DMS53 treated with DMSO at 0.1 percent for 48 hours (cell line): ENCODE data around the gene PTGFR.

Experiments
- DNase-seq: peaks from one replicate; lab custom pipeline; 2025; ENCODE audit not compliant: unreplicated experiment; lab: John Stamatoyannopoulos, UW

Gene PTGFR, protein sequence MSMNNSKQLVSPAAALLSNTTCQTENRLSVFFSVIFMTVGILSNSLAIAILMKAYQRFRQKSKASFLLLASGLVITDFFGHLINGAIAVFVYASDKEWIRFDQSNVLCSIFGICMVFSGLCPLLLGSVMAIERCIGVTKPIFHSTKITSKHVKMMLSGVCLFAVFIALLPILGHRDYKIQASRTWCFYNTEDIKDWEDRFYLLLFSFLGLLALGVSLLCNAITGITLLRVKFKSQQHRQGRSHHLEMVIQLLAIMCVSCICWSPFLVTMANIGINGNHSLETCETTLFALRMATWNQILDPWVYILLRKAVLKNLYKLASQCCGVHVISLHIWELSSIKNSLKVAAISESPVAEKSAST

DNA sequence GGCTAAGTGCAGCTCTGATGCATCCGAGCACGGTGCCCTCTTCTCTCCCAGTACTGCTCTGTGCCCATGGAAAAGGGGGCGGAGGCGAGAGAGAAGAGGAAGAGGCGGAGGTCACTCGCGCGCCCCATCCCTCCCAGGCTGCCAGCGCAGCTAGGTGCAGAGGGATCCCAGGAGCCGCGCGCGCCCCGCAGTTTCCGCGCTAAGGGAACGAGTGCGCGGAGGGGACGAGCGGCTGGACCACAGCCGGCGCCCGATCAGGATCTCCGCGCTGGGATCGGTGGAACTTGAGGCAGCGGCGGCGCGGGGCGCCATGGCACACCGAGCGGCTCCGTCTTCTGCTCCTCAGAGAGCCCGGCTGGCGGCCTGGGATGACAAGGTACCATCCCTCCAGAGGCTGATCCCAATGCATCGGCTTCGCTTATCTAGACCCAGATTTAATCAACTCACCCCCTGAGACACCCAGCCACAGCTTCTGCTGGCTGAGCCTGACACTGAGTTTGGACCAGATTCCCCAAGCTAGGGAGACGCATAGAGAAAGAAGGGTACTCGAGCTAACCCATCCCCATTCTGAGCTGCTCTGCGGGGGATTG is at the start of gene PTGFR:
TSS of gene PTGFR (plus strand) at position 114 of the 590 bp plus-strand sequence. CDS start 1,770 bp downstream, outside the sequence.
- peak; percentile 29 for DNase-seq

DNA sequence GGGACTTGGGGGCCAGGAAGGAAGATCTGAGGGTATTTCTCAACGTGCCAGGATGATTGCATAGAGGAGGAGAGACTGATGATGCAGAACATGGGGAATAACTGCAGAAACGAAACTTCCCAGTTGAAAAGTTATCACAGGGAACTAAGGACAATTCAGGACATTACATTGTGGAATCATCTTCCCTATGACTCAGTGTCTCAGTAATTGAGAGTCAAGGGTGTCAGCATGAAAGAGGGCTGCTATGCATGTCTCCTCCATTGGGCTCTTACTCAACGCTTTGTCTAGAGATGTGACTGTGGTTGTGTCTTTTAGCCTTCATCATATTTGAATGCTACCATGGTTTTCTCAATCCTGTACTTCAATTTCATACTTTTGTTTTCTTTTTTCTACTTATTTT is 48.9 kb upstream of the PTGFR start:
- no peak for DNase-seq

DNA sequence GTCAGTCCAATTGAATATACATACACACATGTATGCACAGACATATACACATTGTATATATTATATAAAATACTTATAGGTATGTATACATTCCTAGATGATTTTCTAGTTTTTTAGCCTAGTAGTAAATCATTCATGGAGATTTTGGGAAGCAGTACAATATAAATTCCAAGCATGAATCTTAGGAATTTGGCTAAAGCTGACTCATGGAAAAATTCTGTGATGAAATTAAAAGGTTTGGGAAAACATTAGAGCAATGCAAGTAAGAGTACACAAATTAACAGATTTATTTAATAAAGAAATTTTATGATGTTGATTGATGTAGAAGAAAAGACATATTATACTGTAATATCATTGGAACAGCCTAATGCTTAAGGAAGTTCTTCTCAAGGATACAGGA is 43.7 kb upstream of the PTGFR start:
- DNase-seq: no peak

DNA sequence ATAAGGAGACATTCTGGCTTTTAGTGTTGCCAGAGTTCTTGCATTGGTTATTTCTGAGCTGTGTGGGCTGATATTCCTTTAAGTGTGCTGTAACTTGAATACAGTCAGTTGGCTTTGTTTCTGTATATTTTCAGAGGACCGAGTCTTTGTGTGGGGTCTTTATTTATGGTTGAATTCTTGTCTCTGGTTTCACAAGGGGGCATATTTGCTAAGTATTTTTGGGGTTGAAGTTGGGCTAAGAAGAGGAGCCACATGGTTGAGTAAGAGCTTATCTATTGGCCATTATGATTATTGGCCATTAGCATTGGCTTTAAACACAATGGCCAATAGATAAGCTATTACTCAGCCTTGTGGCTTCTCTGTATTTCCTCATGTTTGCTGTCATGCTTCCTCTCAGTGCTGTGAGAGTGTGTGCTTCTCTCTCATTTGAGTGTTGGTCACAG is 26.3 kb upstream of the PTGFR start:
- DNase-seq: no peak

DNA sequence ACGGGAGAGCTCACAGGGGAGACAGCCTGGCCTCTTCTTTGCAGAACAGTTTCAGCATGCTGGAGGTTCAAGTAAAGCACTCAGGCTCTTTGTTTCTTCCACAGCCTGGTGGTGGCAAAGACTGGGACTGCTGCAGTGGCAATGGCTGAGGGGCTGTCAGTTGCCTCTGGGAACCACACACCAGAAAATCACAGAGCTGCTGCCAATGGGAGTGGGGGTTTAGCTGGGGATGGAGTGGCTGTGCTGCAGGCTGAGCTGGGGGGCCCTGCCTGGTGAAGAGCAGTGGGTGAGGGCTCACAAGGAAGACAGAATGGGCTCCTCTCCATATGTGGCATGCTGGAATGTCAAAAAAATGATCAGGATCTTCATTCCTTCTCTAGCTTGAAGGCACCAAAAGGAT is 25.6 kb upstream of the PTGFR start:
- DNase-seq: no peak

DNA sequence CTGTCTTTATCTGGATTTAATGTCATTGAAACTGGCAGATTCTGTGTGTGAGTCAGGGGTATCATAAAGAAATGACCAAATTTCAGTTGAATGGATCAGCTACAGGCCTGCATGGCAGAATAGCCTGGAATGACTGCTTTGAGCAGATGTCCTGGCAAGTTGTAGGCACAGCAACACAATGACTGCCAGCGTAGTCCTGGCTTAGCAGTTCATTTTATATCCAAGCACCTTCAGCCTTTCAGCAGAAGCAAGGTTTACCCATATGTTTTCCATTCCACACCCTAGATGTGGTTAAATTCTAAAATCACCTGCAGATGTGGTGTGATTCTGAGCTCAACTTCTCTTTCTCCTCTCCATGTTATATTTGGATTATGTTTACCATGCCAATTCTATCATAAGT is 22.3 kb upstream of the PTGFR start:
- DNase-seq: no peak

DNA sequence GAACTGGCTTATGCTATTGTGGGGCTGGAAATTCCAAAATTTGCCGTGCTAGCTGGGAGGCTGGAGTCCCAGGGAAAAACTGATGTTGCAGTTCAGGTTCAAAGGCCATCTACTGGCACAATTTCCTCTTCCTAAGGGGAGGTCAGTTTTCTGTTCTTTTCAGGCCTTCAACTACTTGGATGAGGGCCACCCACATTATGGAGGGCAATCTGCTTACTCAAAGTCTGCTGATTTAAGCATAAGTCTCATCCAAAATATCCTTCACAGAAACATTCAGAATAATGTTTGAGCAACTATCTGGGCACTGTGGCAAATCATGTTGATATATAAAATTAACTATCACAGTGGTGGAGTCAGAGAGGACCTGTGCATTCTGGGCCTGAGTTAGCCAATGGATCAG is 21.2 kb upstream of the PTGFR start:
- DNase-seq: no peak

DNA sequence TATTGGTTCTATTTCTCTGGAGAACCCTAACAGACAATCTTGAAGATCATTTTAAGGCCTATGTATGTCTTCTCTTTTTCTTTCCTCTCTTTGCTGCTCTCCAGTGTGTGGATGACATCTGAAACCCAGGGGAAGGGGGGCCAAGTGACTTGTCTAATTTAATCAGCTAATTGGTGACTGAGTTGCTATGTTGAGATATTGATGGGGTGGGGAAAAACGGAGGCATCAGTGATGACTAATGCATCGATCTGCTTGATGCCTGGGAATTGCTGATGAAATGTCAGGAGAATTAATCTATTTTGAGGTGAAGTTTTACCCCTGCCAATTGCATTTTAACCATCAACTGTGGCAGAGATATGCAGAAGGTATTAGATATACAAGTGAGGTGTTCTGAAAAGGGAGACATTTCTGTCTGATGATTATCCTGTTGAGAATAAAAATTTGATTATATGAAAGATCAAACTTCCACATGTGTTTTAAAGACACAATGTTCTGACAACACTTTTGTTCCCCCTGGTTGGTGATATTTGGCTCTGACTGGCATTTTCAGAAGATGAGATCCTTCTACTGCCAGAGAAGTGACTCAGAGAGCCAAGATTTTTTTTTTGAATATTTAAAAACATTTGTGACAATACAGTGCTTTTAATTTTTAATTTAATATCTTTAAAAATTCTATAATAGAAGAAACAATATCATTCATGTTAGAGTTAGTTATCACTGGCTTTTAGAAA is 18.7 kb upstream of the PTGFR start:
- no peak for DNase-seq

DNA sequence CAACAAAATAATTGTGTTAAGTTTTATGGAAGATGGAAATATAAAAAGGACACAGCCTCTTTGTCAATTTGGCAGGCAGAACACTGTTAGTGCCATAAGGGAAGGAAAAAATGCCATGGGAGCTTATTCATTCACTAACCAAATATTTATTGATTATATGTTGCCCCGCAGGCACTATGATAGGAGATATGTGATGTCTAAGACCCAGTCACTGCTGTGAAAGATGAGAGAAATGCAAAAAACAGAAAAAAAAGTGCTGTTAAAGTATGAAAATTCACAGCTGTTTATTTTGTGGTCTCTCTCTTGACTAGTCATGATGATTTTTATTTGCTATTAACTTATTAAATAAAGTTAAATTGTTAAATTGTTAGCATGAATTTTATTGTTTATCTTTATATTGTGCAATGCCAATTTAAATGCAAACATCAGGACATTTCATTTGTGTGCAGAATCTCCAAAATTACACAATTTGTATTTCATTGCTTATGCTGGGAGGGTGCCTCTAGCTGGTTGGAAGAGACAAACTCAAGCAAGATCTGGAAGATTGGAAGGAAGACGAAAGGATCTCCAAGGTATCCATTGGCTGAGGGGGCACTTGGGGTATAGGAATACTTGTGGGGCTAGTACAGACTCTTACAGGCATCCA is 17.8 kb upstream of the PTGFR start:
- no peak for DNase-seq

DNA sequence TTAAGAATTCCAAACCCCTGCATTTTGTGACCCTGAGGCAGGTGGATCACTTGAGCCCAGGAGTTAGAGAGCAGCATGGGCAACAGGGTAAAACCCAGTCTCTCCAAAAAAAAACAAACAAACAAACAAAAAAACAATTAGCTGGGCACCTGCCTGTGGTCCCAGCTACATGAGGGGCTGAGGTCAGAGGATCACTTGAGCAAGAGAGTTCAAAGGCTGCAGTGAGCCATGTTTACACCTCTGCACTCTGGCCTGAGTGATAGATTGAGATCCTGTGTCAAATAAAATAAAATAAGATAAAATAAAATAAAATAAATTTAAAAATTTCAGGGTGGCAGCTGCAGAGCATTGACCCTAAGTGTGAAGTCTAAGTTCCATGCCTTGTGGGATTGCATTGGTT is 16.7 kb upstream of the PTGFR start:
- DNase-seq: no peak

DNA sequence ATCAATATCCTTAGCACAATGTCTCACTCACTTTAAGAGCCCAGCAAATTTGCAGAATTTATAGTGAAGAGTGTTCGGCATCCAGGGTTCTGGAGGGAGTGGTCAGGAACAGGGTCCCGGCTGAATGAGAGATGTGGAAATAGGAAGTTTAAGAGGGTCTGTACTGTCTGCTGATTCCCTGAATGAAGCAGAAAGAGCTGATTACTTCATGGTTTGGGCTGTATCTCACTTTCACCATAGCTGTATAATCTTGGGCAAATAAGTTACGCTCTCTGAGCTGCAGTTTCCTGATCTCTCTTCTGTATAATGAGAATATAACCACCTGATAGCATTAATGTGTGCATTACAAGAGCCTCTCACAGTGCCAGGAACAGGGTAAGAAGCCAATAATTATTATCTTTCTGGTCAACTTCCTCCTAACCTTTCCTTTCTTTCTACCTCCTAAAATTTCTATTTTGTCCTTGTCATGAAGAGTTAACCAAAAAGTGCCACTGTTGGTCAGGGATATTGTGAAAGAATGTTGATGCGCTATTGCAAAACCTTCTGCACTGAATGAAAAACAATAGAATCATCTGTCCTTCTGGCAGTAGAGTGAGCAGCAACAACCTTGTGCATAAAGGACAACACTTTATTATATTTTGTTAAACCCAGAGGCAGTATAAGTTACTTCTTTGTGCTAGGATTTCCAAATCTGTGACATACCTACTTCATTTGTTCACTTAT is 14.7 kb upstream of the PTGFR start:
- DNase-seq: no peak

DNA sequence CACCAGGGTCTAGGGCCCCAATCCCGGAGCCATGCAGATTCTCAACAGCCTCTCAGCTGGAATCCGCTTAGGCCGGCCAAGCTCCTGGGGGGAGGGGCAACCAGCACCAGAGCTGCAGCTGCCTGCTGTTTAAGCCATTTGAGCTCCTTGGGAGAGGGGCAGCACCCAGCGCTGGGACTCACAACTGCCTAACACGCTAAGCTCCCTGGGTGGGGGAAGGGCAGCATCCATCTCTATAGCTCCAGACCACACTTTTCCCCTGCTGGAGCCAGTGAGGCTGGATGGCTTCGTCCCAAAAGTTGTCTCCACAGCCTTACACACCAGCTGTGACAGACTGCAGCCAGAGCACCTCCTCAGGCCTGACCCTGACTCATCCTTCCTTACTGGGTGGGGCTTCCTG is 6.9 kb upstream of the PTGFR start:
- DNase-seq: no peak

DNA sequence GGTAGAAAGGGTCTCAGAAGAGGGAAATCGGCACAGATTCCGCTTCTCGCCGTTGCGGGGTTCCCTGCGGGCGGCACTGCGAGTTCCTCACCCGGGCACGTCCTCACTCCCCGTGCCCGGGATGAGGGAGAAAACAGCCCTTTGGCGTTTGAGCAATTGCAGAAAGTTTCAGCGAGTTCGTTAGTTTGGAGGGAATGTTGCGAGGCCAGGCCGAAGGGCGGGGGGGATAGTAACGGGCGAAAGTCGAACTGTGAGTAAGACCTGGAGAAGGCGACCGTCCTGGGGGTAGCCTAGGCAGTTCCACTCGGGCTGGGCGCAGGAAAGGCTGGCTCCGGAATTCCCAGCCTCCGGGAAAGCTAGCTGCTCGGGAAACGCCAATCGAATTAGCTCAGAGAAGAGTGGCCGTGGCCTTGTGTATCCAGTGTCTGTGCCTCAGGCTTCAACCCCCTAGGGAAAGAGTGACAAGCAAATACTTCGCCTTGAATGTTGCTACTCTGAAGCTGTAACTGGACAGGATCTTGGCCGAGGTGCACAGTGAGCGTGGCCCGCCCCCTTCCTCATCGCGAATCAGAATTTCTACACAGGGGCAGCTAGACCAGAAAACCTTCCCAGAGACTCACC is 787 bp downstream of the PTGFR start:
- peak; percentile 20 for DNase-seq

DNA sequence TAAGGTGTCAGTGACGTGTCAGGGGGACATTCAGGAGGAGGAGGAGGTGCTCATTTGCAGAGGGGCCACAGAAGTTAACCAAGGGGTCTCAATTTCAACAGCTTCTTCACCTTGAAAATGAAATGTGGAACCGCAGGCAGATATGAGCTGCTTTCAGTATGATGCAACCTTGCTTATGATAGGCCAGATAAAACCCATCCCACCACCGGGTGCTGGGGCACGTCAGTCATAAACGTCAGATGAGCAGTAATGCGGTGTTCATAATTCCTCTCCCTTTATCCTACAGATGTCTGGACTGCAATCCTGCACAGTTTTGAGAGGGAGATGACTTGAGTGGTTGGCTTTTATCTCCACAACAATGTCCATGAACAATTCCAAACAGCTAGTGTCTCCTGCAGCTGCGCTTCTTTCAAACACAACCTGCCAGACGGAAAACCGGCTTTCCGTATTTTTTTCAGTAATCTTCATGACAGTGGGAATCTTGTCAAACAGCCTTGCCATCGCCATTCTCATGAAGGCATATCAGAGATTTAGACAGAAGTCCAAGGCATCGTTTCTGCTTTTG is 1.7 kb downstream of the PTGFR start:
- DNase-seq: no peak

DNA sequence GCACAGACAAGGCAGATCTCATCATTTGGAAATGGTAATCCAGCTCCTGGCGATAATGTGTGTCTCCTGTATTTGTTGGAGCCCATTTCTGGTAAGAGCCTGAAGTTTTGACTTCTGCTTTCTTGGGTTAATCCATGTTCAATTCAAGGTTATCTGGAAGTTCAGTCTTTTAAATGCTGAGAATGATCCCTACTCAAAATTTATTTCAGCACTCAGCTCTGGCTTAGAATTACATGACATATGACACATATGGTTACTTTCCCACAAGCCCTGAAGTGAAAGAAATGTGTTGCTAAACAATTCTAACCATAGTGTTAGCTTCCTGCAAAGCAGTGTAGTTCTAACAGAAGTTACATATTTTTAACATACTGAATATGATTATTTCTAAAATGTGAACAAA is 2.7 kb downstream of the PTGFR start:
- DNase-seq: no peak

DNA sequence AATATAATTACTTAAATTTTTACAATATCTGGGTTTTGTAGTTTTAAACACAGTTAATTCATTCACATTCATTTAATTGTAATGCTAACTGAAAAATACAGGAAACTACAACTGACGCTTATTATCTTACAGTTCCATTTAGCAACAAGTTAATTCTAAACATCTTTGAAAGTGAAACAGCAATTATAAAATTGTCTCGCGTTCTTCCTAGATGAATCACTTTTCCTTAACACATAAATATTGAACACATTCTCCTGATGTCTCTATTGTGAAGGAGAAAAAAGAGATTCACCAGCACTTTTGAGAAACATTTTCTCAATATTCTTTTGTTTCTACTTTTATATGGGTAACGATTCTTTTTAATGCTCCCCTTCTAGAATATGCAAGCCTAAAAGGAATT is 6.4 kb downstream of the PTGFR start:
- DNase-seq: no peak

DNA sequence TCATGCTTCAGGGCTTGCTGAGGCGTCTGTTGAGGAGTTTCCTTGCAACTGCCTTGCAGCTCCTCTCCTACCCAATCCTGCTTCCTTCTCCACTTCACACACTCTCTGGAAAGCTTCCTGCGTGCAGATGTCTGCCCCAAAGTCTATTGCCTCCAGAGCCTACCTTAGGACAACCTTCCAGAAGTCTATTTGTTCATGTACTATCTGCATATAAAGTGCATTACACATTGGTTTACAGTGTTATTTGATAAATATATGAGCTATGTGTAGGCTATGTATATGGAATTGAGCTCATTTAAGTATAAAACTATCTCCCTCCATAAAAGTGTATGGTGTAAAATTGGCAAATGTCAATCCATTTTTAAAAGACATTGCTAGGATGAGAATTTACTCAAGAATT is 9.8 kb downstream of the PTGFR start:
- no peak for DNase-seq

DNA sequence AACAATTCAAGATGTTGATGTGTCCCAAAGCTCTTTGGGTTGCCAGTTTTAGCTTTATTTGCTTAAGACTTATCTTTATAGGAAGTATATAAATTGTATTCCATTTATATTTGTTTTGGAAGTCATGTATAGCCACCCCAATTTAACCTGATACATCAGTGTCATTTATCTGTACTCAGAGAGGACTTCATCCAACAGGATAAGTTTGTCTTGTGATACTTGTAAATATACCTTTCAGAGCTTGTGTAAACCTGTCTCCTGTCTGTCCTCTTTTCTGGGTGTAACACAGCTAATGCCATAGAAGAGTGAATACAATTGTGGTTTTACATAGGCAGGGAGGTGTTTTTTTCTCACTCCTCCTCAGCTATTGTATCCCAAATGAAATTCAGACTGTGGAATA is 10.4 kb downstream of the PTGFR start:
- DNase-seq: peak; percentile 80

DNA sequence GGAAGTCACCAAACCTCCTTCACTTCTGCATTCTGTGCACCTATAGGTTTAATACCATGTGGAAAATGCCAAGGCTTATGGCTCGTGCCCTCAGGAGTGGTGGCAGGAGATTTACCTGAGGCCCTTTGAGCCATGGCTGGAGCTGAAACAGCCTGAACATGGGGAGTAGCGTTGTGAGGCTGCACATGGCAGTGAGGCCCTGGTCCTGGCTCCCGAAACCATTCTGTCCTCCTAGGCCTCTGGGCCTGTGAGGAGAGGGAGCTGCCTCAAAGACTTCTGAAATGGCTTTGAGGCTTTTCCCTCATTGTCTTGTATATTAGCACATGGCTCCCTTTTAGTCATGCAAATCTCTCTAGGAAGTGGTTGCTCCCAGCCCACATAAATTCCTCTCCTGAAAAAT is 20.6 kb downstream of the PTGFR start:
- no peak for DNase-seq

DNA sequence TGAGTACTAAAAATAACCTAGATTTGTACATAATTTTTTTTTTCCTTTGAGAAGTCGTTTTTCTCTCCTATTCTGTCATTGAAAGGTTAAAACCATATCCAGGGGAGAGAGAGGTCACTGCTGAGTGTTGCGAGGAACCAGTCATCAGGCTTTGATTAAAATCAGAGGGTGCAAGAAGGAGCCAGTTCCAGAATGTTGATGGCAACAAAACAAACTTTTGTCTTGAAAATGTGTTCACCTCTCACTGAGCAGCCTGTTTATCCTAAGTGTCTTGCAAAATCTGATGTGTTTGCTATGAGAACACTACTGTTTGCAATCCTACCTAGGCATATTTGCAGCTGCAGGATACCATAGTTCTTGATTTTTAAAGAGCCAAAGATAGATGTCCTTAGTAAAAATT is 25.9 kb downstream of the PTGFR start:
- DNase-seq: no peak
